Esophagus (tissue), 2 donors: ENCODE results near the gene AGTR1. TPM values are rescaled to one million over a fixed set of nuclear protein-coding genes. Genes with fewer than 3 reads are reported as not detected.
"Not testable (repeated sequence)": the region's sequence is repeated elsewhere in the genome, so short reads cannot be mapped to it uniquely, and the experiment has no call there.

Experiments
- H3K27ac ChIP-seq, 2 donors: one replicate each; pipeline ENCODE4 v1.5.1; 2013; ENCODE audit warnings: low read depth in 2 of 2, mild to moderate bottlenecking in 2 of 2, inconsistent platforms in 1 of 2, low read length in 1 of 2, moderate library complexity in 1 of 2
- H3K27me3 ChIP-seq, 2 donors: one replicate each; pipeline ENCODE4 v1.6.1; 2013; ENCODE audit warnings: low read length in 2 of 2, control low read depth in 1 of 2, mild to moderate bottlenecking in 1 of 2; ENCODE audit not compliant: insufficient read depth in 2 of 2, control insufficient read depth in 1 of 2
- H3K36me3 ChIP-seq, 2 donors: one replicate each; pipeline ENCODE4 v1.6.1; 2013; ENCODE audit warnings: low read length in 1 of 2; ENCODE audit not compliant: control insufficient read depth in 2 of 2, insufficient read depth in 2 of 2
- H3K4me1 ChIP-seq, 2 donors: one replicate each; pipeline ENCODE4 v1.6.1; 2013; ENCODE audit warnings: low read length in 1 of 2; ENCODE audit not compliant: control insufficient read depth in 2 of 2, insufficient read depth in 2 of 2
- H3K4me3 ChIP-seq, 2 donors: one replicate each; pipeline ENCODE4 v1.5.1; 2013; ENCODE audit warnings: low read length in 2 of 2, mild to moderate bottlenecking in 2 of 2, low read depth in 1 of 2, moderate library complexity in 1 of 2
- H3K9me3 ChIP-seq, 2 donors: one replicate each; pipeline ENCODE4 v1.6.1; 2013; ENCODE audit warnings: mild to moderate bottlenecking in 2 of 2, low read depth in 1 of 2, low read length in 1 of 2, moderate library complexity in 1 of 2; ENCODE audit not compliant: control insufficient read depth in 2 of 2, insufficient read depth in 1 of 2
- WGBS, 2 donors: extraction: QIAGEN DNeasy Blood & Tissue Kit; methylation state at CpG; one replicate each; pipeline ENCODE4 v1.1.7; 2013; 5-methylcytosine and 5-hydroxymethylcytosine counted together
- polyA plus RNA-seq, 2 donors: library from polyadenylated mRNA; stranded (reverse); fragments of 200-250 nt; gene quantifications; one replicate each; pipeline ENCODE4 v1.2.3, GENCODE V29; 2013
- donor health status: healthy with polysubstance abuse.
- donor health status: Bipolar disorder and iron deficiency.

AGTR1 gene
- polyA plus RNA-seq, 2 donors = 0.35 to 0.85 TPM

DNA sequence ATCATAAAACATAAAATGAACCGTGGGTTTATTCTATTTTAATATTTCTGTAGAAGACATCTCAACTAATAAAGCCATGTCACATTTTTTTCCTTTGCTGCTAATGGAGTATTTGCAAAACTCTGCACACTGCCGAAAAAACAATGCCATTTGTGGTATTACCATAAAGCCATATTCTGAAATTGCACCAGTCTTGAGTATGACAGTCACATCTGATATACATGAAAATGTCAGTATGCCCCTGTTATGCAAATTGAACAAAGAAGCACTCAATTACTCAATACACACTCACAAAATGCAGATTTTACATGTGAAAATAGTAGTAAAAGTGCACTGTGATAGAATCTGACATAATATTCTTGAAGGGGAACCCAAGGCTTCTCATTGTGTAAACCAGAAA, 74.7 kb downstream of the AGTR1 start:
- H3K4me1 ChIP-seq = no peaks in the 10 kb centered on the region
- H3K9me3 ChIP-seq = no peaks in the 10 kb centered on the region
- H3K27ac ChIP-seq = no peak overlapping the region
- 34 to 51% methylated on average over 2 of the region's 2 CpGs for WGBS, 2 donors
- H3K36me3 ChIP-seq = no peaks in the 10 kb centered on the region
- H3K4me3 ChIP-seq = no peak overlapping the region
- no peaks in the 10 kb centered on the region for H3K27me3 ChIP-seq

DNA sequence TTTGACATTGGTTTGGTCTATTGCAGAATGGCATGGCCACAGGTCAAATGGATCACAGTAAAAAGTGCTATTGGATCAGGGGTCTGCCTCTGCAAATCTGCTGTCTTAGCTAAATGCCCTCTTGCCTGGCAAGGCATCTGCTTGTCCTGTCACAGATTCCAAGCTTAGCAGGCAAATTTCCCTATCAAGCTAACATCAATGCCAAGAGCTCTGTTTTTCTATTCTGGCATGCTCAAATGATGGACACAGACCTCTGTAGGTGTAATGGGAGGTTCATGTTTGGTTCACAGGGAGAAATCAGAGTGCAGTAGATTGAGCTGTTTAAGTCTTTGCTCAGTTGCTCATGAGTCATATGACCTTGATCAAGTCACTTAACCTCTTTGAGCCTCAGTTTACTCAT, 75.1 kb downstream of the AGTR1 start:
- H3K27ac ChIP-seq = no peak overlapping the region
- H3K27me3 ChIP-seq = no peaks in the 10 kb centered on the region
- no peaks in the 10 kb centered on the region for H3K36me3 ChIP-seq
- H3K4me3 ChIP-seq = no peak overlapping the region
- H3K4me1 ChIP-seq = no peaks in the 10 kb centered on the region
- no peaks in the 10 kb centered on the region for H3K9me3 ChIP-seq

DNA sequence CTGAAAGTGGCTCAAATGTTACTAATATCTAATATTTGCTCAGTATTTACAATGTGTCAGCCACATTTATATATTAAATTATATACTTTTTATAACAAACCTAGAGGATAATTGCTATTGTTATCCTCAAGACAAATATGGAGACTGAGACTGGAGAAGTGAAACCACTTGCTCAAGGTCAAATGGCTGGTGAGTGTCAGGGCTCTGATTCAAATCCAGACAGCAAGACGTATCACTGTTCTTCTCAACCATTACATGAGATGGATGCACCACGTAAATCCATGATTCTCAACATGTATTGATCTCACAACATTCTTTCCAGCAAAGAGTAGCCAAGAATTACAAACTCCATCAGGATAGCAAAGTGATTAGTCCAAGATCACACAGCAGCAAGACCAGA, 76.1 kb downstream of the AGTR1 start:
- no peaks in the 10 kb centered on the region for H3K9me3 ChIP-seq
- H3K4me3 ChIP-seq = no peak overlapping the region
- no peaks in the 10 kb centered on the region for H3K27me3 ChIP-seq
- no peak overlapping the region for H3K27ac ChIP-seq
- no peaks in the 10 kb centered on the region for H3K4me1 ChIP-seq
- 55 to 70% methylated on average over 2 of the region's 2 CpGs for WGBS, 2 donors
- H3K36me3 ChIP-seq = no peaks in the 10 kb centered on the region

DNA sequence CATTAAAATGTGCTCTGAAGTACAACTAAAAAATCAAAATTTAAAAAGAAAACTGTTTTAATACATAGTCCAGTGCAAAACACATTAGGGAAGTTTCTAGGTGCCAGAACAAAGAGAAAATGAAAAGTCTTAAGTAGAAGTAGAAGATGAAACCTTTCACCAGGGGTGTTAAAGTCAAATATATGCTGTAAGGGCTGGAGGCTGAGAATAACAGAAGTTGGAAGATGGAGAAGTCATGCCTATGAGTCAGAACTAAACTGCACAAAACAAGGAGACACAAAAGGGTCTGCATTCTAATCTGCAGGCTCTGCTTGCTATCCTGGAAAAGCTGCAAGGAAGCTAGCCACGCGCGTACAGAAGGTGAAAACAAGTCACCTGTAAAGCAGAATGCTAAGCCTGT, 81.2 kb downstream of the AGTR1 start:
- no peaks in the 10 kb centered on the region for H3K9me3 ChIP-seq
- H3K27ac ChIP-seq = no peak overlapping the region
- no peaks in the 10 kb centered on the region for H3K27me3 ChIP-seq
- no peak overlapping the region for H3K4me3 ChIP-seq
- 96 to 100% methylated on average over 3 of the region's 3 CpGs for WGBS, 2 donors
- no peaks in the 10 kb centered on the region for H3K36me3 ChIP-seq
- no peaks in the 10 kb centered on the region for H3K4me1 ChIP-seq

DNA sequence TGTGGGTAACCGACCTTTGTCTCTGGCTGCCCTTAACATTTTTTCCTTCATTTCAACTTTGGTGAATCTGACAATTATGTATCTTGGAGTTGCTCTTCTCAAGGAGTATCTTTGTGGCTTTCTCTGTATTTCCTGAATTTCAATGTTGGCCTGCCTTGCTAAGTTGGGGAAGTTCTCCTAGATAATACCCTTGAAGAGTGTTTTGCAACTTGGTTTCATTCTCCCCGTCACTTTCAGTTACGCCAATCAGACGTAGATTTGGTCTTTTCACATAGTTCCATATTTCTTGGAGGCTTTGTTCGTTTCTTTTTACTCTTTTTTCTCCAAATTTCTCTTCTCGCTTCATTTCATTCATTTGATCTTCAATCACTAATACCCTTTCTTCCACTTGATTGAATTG, 87.3 kb downstream of the AGTR1 start:
- not testable (repeated sequence) for H3K36me3 ChIP-seq, H3K27ac ChIP-seq, H3K9me3 ChIP-seq, H3K27me3 ChIP-seq, H3K4me1 ChIP-seq, H3K4me3 ChIP-seq
- WGBS, 2 donors = 82 to 86% methylated on average over 6 of the region's 6 CpGs

DNA sequence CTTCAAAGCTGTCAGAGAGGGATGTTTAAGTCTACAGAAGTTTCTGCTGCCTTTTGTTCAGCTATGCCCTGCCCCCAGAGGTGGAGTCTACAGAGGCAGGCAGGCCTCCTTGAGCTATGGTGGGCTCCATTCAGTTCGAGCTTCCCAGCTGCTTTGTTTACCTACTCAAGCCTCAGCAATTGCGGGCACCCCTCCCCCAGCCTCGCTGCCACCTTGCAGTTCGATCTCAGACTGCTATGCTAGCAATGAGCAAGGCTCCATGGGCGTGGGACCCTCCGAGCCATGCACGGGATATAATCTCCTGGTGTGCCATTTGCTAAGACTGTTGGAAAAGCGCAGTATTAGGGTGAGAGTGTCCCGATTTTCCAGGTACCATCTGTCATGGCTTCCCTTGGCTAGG, 88.5 kb downstream of the AGTR1 start:
- H3K4me1 ChIP-seq, H3K4me3 ChIP-seq, H3K36me3 ChIP-seq, H3K9me3 ChIP-seq, H3K27ac ChIP-seq, H3K27me3 ChIP-seq: not testable (repeated sequence)
- WGBS, 2 donors = 87 to 92% methylated on average over 9 of the region's 9 CpGs

DNA sequence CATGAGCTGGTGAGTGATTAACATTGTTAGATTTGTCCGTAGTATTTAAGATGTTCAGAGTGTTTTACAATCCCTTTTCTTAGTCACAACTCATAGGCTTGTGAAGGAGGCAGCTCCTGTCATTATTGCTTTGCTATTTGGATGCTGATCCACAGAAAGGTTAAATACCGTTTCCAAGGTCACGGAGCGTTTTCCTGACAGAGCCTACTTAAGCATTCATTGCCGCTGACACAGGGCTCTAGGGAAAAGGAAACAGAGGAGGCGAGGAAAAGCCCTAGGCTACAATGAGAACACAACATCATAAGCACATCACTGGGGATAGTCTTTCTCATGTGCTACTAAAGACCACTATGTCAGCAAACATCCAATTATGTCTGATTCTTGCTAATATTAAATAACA, 91.4 kb downstream of the AGTR1 start:
- H3K4me1 ChIP-seq = no peaks in the 10 kb centered on the region
- no peaks in the 10 kb centered on the region for H3K36me3 ChIP-seq
- WGBS, 2 donors = 47 to 52% methylated on average over 6 of the region's 6 CpGs
- H3K4me3 ChIP-seq = no peak overlapping the region
- H3K27ac ChIP-seq = no peak overlapping the region
- no peaks in the 10 kb centered on the region for H3K27me3 ChIP-seq
- H3K9me3 ChIP-seq = no peaks in the 10 kb centered on the region

GRCh38 chr3:148789906-148790305, 92.2 kb downstream of the AGTR1 start:
- no peak overlapping the region for H3K4me3 ChIP-seq
- H3K27me3 ChIP-seq = no peaks in the 10 kb centered on the region
- no peaks in the 10 kb centered on the region for H3K4me1 ChIP-seq
- no peaks in the 10 kb centered on the region for H3K36me3 ChIP-seq
- H3K27ac ChIP-seq = no peak overlapping the region
- no peaks in the 10 kb centered on the region for H3K9me3 ChIP-seq
- 77 to 83% methylated on average over 2 of the region's 2 CpGs for WGBS, 2 donors

DNA sequence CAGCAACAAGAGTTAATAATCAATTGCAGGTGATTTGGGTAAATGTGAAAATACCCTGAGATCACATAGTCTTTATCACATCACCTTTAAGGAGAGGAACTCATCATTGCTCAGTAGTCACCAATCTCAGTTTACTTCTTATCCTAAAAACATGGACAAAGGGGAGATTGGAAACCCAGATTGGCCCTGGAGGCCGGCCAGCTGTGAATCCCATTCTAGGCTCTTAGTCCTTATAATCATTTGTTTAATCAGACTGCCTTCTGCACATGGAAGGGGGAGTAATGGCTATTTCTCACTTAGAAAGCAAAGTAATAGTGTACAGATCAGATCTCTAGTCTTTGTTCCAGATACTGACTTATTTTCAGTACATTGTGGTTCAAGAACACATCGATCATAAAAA, 92.7 kb downstream of the AGTR1 start:
- Histone ChIP-seq H3K36me3 (no peaks in the 10 kb centered on the region), H3K27me3 (no peaks in the 10 kb centered on the region), H3K27ac (no peak overlapping the region), H3K4me1 (no peaks in the 10 kb centered on the region), H3K9me3 (no peaks in the 10 kb centered on the region), H3K4me3 (no peak overlapping the region)
- 71 to 74% methylated on average over 2 of the region's 2 CpGs for WGBS, 2 donors

DNA sequence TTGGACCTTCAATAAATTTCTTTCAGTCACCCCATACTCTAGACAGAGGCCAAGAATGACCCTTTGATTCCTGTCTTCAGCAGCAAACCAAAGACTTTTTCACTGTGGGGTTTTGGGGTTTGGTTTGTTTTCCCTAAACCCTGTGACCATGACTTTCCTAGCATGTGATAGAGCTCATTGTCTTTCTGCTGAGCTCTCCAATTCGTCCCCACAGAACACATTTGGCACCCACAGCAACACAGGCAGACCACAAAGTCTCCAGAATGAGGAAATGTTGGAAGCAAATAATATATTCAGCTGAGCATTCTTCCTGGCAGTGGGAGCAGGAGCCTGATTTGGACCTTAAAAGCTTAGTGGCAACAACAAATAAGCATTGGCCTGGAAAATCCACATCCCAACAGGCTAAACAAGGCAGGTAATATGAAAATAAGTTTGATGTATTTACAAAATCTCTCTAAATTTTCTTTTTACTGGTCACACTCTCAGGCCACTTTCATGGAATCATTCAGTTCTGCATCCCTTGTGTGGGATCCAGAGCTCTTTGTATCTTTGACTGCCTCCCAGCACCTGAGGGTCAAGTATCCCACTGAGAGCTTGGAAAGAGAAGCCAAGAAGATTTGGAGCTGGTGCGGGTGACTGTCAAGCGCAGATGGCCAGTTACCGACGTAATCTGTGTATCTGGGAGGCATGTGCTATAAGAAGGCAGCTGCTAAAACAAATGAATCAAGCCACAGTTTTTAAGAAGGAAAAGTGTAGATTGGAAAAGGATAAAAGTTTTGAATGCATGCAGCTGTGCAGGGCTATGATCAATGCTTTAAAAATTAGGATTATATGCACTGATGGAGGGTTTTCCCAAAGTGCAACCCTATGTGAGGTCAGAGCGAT, 93.4 kb downstream of the AGTR1 start:
- WGBS, 2 donors = 57 to 61% methylated on average over 6 of the region's 6 CpGs
- H3K27me3 ChIP-seq = no peaks in the 10 kb centered on the region
- no peaks in the 10 kb centered on the region for H3K36me3 ChIP-seq
- H3K27ac ChIP-seq = no peak overlapping the region
- H3K9me3 ChIP-seq = no peaks in the 10 kb centered on the region
- H3K4me3 ChIP-seq = no peak overlapping the region
- H3K4me1 ChIP-seq = no peaks in the 10 kb centered on the region
